ENCODE results near the gene FBXL7.

The FBXL7 gene

DNA sequence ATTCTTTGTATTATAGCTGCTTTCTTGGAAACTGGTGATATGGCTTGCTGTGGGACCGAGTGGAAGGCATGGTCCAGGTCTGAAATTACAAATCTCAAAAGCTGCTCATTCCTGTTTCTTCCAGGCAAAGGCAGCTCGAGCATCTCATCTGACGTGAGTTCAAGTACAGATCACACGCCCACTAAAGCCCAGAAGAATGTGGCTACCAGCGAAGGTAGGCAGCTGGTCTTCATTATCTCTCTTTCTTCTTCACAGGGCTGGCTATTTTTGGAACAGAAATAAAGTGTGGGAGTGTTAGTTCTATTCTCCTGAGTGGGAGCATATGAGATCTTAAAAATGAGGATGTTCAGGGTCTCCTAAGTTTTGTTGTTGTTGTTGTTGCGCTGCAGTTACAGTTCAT lies 115.9 kb downstream of the FBXL7 start:
- H3K27me3 Mint-ChIP-seq, result no peaks in the 10 kb centered on the region
- H3K36me3 Mint-ChIP-seq (ENCODE audit: insufficient read depth), result no peaks in the 10 kb centered on the region
- H3K27ac Mint-ChIP-seq (ENCODE audit: low read depth), result no peak overlapping the region
- no peaks in the 10 kb centered on the region for H3K4me1 Mint-ChIP-seq
- no peak for DNase-seq (ENCODE audit: low spot score in 2 of 2)
- ATAC-seq (replicated peaks; ENCODE audit: extremely low read depth, poor library complexity, severe bottlenecking), result no peak
- H3K4me3 Mint-ChIP-seq, result no peak overlapping the region
- H3K9me3 Mint-ChIP-seq, result peaks cover 24% of the 10 kb centered on the region

DNA sequence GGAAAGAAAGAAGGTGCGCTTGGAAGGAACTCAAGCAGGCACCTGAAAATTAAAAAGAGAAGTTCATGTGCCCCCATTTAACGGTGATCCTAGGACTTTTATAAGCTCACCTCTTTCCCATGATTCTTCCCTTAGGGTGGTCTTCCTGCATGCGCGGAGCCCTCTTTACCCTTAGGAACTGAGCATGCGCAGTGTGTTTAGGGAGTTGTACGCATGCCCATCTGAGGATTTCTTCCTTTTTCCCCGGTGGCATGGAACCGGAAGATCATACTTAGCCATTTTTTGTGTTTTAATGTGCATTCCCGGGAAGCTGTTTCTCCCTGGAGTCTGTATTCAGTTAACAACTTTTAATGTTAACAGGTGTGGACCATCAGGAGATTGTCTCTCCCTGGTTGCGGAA lies 119.0 kb downstream of the FBXL7 start:
- H3K27me3 Mint-ChIP-seq, result no peaks in the 10 kb centered on the region

DNA sequence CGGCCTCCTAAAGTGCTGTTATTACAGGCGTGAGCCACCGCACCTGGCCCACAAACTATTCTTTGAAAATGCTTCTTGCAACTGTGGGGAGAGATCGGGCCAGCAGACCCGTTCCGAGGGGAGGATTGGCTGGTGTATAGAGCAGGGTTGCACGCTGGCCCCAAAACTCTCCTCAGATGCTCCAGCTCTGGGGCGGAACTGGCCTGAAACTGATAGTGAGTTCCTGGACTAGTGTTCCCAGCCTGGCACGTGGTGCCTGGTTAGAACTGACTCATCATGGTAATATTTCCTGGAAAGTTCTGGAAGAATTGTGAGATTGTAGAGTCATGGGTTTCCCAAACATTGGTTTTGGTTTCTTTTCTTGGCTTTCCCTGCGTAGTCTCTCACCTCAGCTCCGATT lies 120.5 kb downstream of the FBXL7 start:
- no peak overlapping the region for H3K4me3 Mint-ChIP-seq
- peaks cover 19% of the 10 kb centered on the region for H3K9me3 Mint-ChIP-seq
- no peaks in the 10 kb centered on the region for H3K27me3 Mint-ChIP-seq
- DNase-seq (ENCODE audit: low spot score in 2 of 2), result no peak
- ATAC-seq (replicated peaks; ENCODE audit: extremely low read depth, poor library complexity, severe bottlenecking), result no peak
- no peak overlapping the region for H3K27ac Mint-ChIP-seq (ENCODE audit: low read depth)
- no peaks in the 10 kb centered on the region for H3K36me3 Mint-ChIP-seq (ENCODE audit: insufficient read depth)
- no peaks in the 10 kb centered on the region for H3K4me1 Mint-ChIP-seq

More for the DNA sequence above, 119.0 kb downstream of the FBXL7 start:
- no peak overlapping the region for H3K4me3 Mint-ChIP-seq
- no peaks in the 10 kb centered on the region for H3K4me1 Mint-ChIP-seq
- H3K36me3 Mint-ChIP-seq (ENCODE audit: insufficient read depth), result no peaks in the 10 kb centered on the region
- H3K27ac Mint-ChIP-seq (ENCODE audit: low read depth), result no peak overlapping the region
- H3K9me3 Mint-ChIP-seq, result peaks cover 19% of the 10 kb centered on the region
- ATAC-seq (replicated peaks; ENCODE audit: extremely low read depth, poor library complexity, severe bottlenecking) (no peak), DNase-seq (ENCODE audit: low spot score in 2 of 2) (no peak)

DNA sequence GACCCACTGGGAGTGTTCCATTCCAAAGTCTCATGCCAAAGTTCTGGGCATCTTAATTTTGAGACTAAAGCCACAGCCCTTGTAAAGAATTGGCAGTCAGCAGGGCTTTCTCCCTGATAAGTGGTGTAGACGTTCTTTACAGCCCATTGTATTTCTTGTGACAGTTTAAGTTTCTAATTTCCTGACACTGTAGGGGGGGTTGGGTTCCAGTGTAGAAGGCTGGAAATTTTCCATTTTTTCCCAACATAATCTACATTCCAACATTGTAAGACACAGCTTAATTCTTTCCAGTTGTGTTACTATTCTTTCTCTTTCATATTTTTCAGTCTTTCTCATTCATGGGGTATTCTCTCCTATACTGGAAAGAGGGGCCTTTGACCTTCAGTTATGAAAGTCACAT lies 121.1 kb downstream of the FBXL7 start:
- no peak for ATAC-seq (replicated peaks; ENCODE audit: extremely low read depth, poor library complexity, severe bottlenecking)
- DNase-seq (ENCODE audit: low spot score in 2 of 2), result no peak
- no peak overlapping the region for H3K27ac Mint-ChIP-seq (ENCODE audit: low read depth)
- H3K4me1 Mint-ChIP-seq, result no peaks in the 10 kb centered on the region
- H3K27me3 Mint-ChIP-seq, result no peaks in the 10 kb centered on the region
- H3K36me3 Mint-ChIP-seq (ENCODE audit: insufficient read depth), result no peaks in the 10 kb centered on the region
- no peak overlapping the region for H3K4me3 Mint-ChIP-seq
- H3K9me3 Mint-ChIP-seq, result peaks cover 19% of the 10 kb centered on the region

DNA sequence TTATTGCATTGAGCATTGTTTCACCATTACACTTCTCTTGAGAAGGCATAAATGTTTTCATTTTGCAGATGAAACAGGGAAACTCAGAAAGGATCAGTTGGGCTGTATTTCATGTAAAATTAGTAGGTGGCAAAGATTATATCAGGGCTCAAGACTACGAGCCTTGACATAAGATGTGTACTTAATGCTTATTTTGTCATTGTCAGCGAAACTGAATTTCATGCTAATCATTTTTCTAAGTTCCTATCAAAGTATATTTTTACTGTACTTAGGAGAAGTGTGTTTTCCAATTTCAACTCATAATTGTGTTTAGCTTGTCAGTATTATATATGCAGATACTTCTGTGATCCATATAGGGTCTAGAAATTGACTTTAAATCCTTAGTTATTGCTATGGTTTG lies 123.8 kb downstream of the FBXL7 start:
- no peak for ATAC-seq (replicated peaks; ENCODE audit: extremely low read depth, poor library complexity, severe bottlenecking)
- H3K4me1 Mint-ChIP-seq, result no peaks in the 10 kb centered on the region
- DNase-seq (ENCODE audit: low spot score in 2 of 2), result no peak
- no peaks in the 10 kb centered on the region for H3K36me3 Mint-ChIP-seq (ENCODE audit: insufficient read depth)
- H3K9me3 Mint-ChIP-seq, result peaks cover 14% of the 10 kb centered on the region
- no peak overlapping the region for H3K4me3 Mint-ChIP-seq
- no peak overlapping the region for H3K27ac Mint-ChIP-seq (ENCODE audit: low read depth)
- H3K27me3 Mint-ChIP-seq, result no peaks in the 10 kb centered on the region

DNA sequence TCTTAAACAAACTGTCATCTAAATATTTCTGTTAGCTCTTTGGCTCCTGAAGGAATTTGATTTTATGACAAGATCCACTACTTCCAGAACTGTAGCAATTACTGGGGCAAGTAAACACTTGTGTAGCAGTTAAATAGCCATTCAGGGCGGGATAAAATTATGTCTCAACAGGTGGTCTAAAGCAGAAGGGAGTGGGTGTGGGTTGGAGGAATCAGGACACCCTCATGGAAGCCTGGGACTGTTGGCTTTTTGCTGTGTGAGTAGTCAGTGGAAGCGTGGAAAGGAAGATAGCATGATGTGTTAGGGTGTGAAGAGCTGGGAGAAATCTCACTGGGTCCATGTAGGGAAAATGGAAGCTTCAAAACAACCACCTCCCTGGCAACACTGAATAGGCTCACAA lies 127.1 kb downstream of the FBXL7 start:
- DNase-seq (ENCODE audit: low spot score in 2 of 2), result no peak
- Mint-ChIP-seq H3K4me3 (no peak overlapping the region), H3K27ac (ENCODE audit: low read depth) (no peak overlapping the region), H3K27me3 (no peaks in the 10 kb centered on the region), H3K4me1 (no peaks in the 10 kb centered on the region), H3K36me3 (ENCODE audit: insufficient read depth) (no peaks in the 10 kb centered on the region), H3K9me3 (no peaks in the 10 kb centered on the region)
- no peak for ATAC-seq (replicated peaks; ENCODE audit: extremely low read depth, poor library complexity, severe bottlenecking)

DNA sequence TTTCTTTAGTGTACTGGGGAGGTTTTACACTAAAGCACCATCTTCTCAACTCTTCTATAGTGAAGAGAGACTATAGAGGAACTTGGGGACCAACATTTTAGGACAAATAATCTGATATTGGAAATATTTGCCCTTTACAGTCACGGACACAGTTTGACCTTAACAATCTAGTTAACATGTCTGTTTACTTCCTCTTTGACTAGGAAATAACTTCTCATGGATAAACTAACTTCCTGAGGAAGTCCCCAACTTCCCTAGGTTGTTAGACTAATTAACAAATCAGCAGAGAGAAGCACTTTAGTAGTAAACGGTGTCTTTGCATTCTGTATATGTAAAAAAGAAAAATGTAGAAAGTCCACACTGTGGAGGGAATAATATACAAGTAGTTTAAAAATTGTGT lies 127.7 kb downstream of the FBXL7 start:
- Mint-ChIP-seq H3K4me1 (no peaks in the 10 kb centered on the region), H3K27ac (ENCODE audit: low read depth) (no peak overlapping the region), H3K4me3 (no peak overlapping the region), H3K9me3 (no peaks in the 10 kb centered on the region), H3K27me3 (no peaks in the 10 kb centered on the region), H3K36me3 (ENCODE audit: insufficient read depth) (no peaks in the 10 kb centered on the region)
- DNase-seq (ENCODE audit: low spot score in 2 of 2), result no peak
- ATAC-seq (replicated peaks; ENCODE audit: extremely low read depth, poor library complexity, severe bottlenecking), result no peak

DNA sequence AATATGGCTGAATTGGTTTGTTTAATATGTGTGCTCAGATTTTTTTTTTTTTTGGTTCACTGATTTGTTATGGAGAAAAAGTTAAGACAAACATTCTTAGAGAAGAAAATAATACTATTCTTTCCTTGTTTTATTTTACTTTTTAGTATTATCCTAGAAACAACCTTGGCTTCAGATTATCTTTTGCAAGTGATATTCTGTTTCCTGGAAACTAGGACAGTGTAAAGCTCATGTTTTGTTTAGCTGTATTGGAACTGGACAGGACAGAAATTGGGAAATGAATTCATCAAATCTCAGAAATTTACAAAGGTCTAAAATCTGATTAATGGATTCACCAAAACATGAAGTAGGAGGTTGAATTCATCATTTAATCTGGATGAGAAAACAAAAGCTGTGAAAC lies 130.5 kb downstream of the FBXL7 start:
- Mint-ChIP-seq H3K9me3 (peaks cover 5% of the 10 kb centered on the region), H3K27me3 (no peaks in the 10 kb centered on the region), H3K4me3 (no peak overlapping the region), H3K27ac (ENCODE audit: low read depth) (no peak overlapping the region), H3K36me3 (ENCODE audit: insufficient read depth) (no peaks in the 10 kb centered on the region), H3K4me1 (no peaks in the 10 kb centered on the region)
- no peak for DNase-seq (ENCODE audit: low spot score in 2 of 2)
- ATAC-seq (replicated peaks; ENCODE audit: extremely low read depth, poor library complexity, severe bottlenecking), result no peak

DNA sequence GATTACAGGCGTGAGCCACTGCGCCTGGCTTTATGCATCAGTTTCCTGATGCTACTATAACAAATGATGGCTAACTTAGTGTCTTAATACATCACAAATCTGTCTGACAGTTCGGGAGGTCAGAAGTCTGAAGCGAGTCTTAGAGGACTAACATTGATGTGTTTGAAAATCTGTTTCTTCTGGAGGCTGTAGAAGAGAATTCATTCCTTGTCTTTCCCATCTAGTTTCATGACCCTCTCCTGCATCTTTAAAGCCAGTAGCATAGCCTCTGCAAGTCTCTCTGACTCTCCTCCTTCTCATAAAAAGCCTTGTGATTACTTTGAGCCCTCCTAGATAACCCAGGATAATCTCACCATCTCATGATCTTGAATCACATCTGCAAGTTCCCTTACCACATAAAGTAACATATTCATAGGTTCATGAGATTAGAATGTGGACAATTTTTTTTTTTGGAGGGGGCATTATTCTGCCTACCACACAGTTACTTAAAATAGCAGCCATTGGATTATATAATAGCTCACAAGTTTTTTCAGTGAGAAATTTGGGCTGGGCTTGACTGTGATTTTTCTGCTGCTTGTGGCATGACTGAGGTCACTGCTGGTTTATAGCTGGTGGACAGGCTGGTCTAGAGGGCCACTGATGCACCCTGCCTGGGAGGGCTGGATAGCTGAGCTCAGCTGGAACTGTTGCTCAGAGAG lies 134.8 kb downstream of the FBXL7 start:
- ATAC-seq (replicated peaks; ENCODE audit: extremely low read depth, poor library complexity, severe bottlenecking) (no peak), DNase-seq (ENCODE audit: low spot score in 2 of 2) (no peak)
- Mint-ChIP-seq H3K4me3 (no peak overlapping the region), H3K27ac (ENCODE audit: low read depth) (no peak overlapping the region), H3K9me3 (peaks cover 17% of the 10 kb centered on the region), H3K4me1 (no peaks in the 10 kb centered on the region), H3K27me3 (no peaks in the 10 kb centered on the region), H3K36me3 (ENCODE audit: insufficient read depth) (no peaks in the 10 kb centered on the region)

DNA sequence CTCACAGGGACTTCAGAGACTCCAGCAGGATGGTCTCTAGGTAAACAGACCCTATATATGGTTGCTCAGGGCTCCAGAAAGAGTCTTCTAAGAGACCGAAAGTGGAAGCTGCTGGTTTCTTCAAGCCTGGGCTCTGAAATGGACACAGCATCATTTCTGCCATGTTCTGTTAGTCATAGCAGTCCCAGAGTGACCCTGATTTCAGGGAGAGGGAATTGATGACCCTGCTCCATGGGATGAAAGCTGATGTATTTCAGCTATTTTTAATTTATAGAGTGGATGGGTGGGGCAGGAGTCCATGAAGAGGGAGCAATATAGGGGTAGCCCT lies 135.3 kb downstream of the FBXL7 start:
- Mint-ChIP-seq H3K27me3 (no peaks in the 10 kb centered on the region), H3K4me1 (no peaks in the 10 kb centered on the region), H3K27ac (ENCODE audit: low read depth) (no peak overlapping the region), H3K36me3 (ENCODE audit: insufficient read depth) (no peaks in the 10 kb centered on the region), H3K9me3 (peaks cover 17% of the 10 kb centered on the region), H3K4me3 (no peak overlapping the region)
- ATAC-seq (replicated peaks; ENCODE audit: extremely low read depth, poor library complexity, severe bottlenecking), result no peak
- no peak for DNase-seq (ENCODE audit: low spot score in 2 of 2)

DNA sequence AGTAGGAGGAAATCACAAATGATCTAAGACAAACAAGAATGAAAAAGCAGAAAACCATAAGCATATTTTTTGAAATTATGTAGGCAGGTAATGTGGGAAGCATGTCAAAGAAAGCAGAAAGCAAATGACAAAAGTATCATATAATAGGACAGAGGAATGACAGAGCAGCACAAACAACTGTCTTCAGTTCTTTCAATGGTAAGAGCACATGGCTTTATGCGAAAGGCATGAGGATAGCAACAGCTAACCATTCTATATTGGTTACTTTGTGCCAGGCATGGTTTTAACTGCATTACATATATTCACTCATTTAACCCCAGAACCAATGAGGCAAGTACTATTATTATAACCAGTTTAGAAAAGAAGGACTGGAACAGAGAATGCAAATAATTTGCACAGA lies 137.4 kb downstream of the FBXL7 start:
- Mint-ChIP-seq H3K4me1 (no peaks in the 10 kb centered on the region), H3K27me3 (no peaks in the 10 kb centered on the region), H3K9me3 (peaks cover 22% of the 10 kb centered on the region), H3K27ac (ENCODE audit: low read depth) (no peak overlapping the region), H3K36me3 (ENCODE audit: insufficient read depth) (no peaks in the 10 kb centered on the region), H3K4me3 (no peak overlapping the region)
- ATAC-seq (replicated peaks; ENCODE audit: extremely low read depth, poor library complexity, severe bottlenecking) (no peak), DNase-seq (ENCODE audit: low spot score in 2 of 2) (no peak)

DNA sequence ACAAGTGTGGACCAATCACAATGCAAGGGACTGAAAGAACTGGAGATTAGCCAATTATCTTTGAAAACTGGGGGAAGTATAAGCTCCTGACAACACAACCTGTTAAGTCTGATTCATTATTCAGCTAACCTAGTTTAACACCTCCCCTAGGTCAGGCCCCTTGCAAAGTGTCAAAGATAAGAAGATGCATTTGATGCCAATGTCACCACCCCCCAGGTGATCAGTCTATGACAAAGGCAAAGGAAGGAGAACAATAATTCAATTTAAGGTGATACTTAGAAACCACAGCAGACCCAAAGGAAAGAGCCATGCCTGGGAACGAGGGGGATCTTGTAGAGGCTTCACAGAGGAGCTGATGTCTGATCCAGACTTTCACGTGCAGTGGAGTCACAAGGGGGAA lies 137.9 kb downstream of the FBXL7 start:
- DNase-seq (ENCODE audit: low spot score in 2 of 2), result no peak
- Mint-ChIP-seq H3K4me1 (no peaks in the 10 kb centered on the region), H3K4me3 (no peak overlapping the region), H3K27ac (ENCODE audit: low read depth) (no peak overlapping the region), H3K27me3 (no peaks in the 10 kb centered on the region), H3K9me3 (peaks cover 22% of the 10 kb centered on the region), H3K36me3 (ENCODE audit: insufficient read depth) (no peaks in the 10 kb centered on the region)
- ATAC-seq (replicated peaks; ENCODE audit: extremely low read depth, poor library complexity, severe bottlenecking), result no peak

DNA sequence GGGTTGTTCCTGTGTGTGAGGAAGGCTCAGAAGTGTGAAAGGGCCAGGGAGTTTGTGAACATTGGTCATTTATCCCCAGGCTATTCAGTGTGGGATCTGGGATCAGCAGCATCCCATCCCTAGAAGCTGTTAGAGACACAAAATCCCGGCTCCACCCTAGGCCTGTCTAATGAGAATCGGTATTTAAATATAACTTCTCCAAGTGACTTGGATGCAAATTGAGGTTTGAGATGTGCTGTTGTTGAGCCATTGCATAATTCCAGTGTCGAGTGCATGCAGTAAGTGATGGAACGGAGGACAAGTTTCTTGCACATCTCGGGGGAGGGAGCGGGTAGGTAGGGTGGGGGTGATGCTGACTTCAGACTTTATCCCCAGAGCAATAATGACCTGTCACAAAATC lies 138.3 kb downstream of the FBXL7 start:
- DNase-seq (ENCODE audit: low spot score in 2 of 2) (no peak), ATAC-seq (replicated peaks; ENCODE audit: extremely low read depth, poor library complexity, severe bottlenecking) (no peak)
- H3K9me3 Mint-ChIP-seq, result peaks cover 22% of the 10 kb centered on the region

DNA sequence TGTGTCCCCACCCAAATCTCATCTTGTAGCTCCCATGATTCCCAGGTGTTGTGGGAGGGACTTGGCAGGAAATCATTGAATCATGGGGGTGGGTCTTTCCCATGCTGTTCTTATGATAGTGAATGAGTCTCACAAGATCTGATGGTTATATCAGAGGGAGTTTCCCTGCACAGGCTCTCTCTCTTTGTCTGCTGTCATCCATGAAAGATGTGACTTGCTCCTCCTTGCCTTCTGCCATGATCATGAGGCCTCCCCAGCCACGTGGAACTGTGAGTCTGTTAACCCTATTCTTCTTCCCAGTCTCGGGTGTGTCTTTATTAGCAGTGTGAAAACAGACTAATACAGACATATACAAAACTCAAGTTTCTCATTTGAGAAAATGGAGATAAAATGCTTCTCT lies 139.3 kb downstream of the FBXL7 start:
- Mint-ChIP-seq H3K4me1 (no peaks in the 10 kb centered on the region), H3K27ac (ENCODE audit: low read depth) (no peak overlapping the region), H3K36me3 (ENCODE audit: insufficient read depth) (no peaks in the 10 kb centered on the region), H3K27me3 (no peaks in the 10 kb centered on the region), H3K4me3 (no peak overlapping the region), H3K9me3 (peaks cover 22% of the 10 kb centered on the region)
- ATAC-seq (replicated peaks; ENCODE audit: extremely low read depth, poor library complexity, severe bottlenecking), result no peak
- no peak for DNase-seq (ENCODE audit: low spot score in 2 of 2)

More for the DNA sequence above, 138.3 kb downstream of the FBXL7 start:
- Mint-ChIP-seq H3K4me1 (no peaks in the 10 kb centered on the region), H3K27me3 (no peaks in the 10 kb centered on the region), H3K27ac (ENCODE audit: low read depth) (no peak overlapping the region), H3K36me3 (ENCODE audit: insufficient read depth) (no peaks in the 10 kb centered on the region), H3K4me3 (no peak overlapping the region)
